WTC11 (cell line): ENCODE measurements around the gene TRAF7. TPM values are rescaled to one million over a fixed set of nuclear protein-coding genes. Genes with fewer than 3 reads are reported as not detected.

Experiments used
- ATAC-seq: fragments of 200-7000 bp; cut with Tn5 transposase; 2 replicates; pipeline ENCODE4 v1.10.0; 2021; ENCODE audit warnings: mild to moderate bottlenecking, moderate library complexity
- CTCF ChIA-PET: fragments of 300-600 bp; sonication (Branson Sonifier 250); formaldehyde crosslinking; loops from one replicate; lab custom pipeline; 2021; ENCODE audit warnings: antibody characterized with exemption; lab: Charles Lee
- POLR2A ChIA-PET: fragments of 350-600 bp; sonication (Branson Sonifier 250); formaldehyde crosslinking; loops from one replicate; lab custom pipeline; 2021; ENCODE audit warnings: antibody characterized with exemption; lab: Charles Lee
- DNase-seq: peaks from one replicate; pipeline ENCODE4 v3.0.0; 2021; ENCODE audit warnings: low spot score
- H3K27ac Mint-ChIP-seq: 2 replicates; pipeline ENCODE4 v1.8.0; 2021; ENCODE audit warnings: mixed read lengths
- H3K27me3 Mint-ChIP-seq: 2 replicates; pipeline ENCODE4 v1.8.0; 2021; ENCODE audit warnings: low read depth, mild to moderate bottlenecking, moderate library complexity, mixed read lengths
- H3K36me3 Mint-ChIP-seq: 2 replicates; pipeline ENCODE4 v1.8.0; 2021; ENCODE audit warnings: mixed read lengths
- H3K4me1 Mint-ChIP-seq: 2 replicates; pipeline ENCODE4 v1.8.0; 2022; ENCODE audit warnings: mixed read lengths
- H3K4me3 Mint-ChIP-seq: 2 replicates; pipeline ENCODE4 v1.8.0; 2021; ENCODE audit warnings: mild to moderate bottlenecking, moderate library complexity, mixed read lengths
- H3K9me3 Mint-ChIP-seq: 2 replicates; pipeline ENCODE4 v1.8.0; 2021; ENCODE audit warnings: mixed read lengths
- CREB1 ChIP-seq: sonication (generic); formaldehyde crosslinking; IDR thresholded peaks from 2 replicates; pipeline ENCODE4 v1.8.0; 2023; ENCODE audit warnings: mild to moderate bottlenecking, missing genetic modification reagents
- E2F4 ChIP-seq: sonication (generic); formaldehyde crosslinking; IDR thresholded peaks from 2 replicates; pipeline ENCODE4 v1.8.1; 2022; ENCODE audit warnings: low read depth, mild to moderate bottlenecking, moderate library complexity, missing genetic modification reagents, borderline replicate concordance
- ESRRA ChIP-seq: sonication (generic); formaldehyde crosslinking; IDR thresholded peaks from 2 replicates; pipeline ENCODE4 v1.8.1; 2022; ENCODE audit warnings: mild to moderate bottlenecking, missing genetic modification reagents, borderline replicate concordance
- FOXK1 ChIP-seq: sonication (generic); formaldehyde crosslinking; IDR thresholded peaks from 2 replicates; pipeline ENCODE4 v1.8.0; 2022; ENCODE audit warnings: mild to moderate bottlenecking, moderate library complexity, missing genetic modification reagents
- GABPB1 ChIP-seq: sonication (generic); formaldehyde crosslinking; IDR thresholded peaks from 2 replicates; pipeline ENCODE4 v1.8.1; 2023; ENCODE audit warnings: mild to moderate bottlenecking, missing genetic modification reagents
- GRHL2 ChIP-seq: fragments of 250-450 bp; sonication (Bioruptor Pico); IDR thresholded peaks from 2 replicates; pipeline ENCODE4 v1.8.0; 2022; ENCODE audit warnings: mild to moderate bottlenecking, moderate library complexity; ENCODE audit not compliant: insufficient replicate concordance, severe bottlenecking
- IRF2 ChIP-seq: sonication (generic); formaldehyde crosslinking; IDR thresholded peaks from 2 replicates; pipeline ENCODE4 v1.8.0; 2022; ENCODE audit warnings: low read depth, missing genetic modification reagents, borderline replicate concordance
- JAZF1 ChIP-seq: fragments of 250-450 bp; sonication (Bioruptor Pico); IDR thresholded peaks from 2 replicates; pipeline ENCODE4 v1.9.0; 2021; ENCODE audit warnings: moderate library complexity, mild to moderate bottlenecking, inconsistent platforms
- MAX ChIP-seq: sonication (generic); formaldehyde crosslinking; IDR thresholded peaks from 2 replicates; pipeline ENCODE4 v1.8.0; 2022; ENCODE audit warnings: mild to moderate bottlenecking, missing genetic modification reagents
- MXD4 ChIP-seq: fragments of 250-450 bp; sonication (Bioruptor Pico); IDR thresholded peaks from 2 replicates; pipeline ENCODE4 v1.8.0; 2021; ENCODE audit warnings: mild to moderate bottlenecking, moderate library complexity, borderline replicate concordance
- NR1H2 ChIP-seq: sonication (generic); formaldehyde crosslinking; IDR thresholded peaks from 2 replicates; pipeline ENCODE4 v1.9.0; 2021; ENCODE audit warnings: mild to moderate bottlenecking, moderate library complexity, missing genetic modification reagents
- NR3C1 ChIP-seq: sonication (generic); formaldehyde crosslinking; conservative IDR thresholded peaks from 2 replicates; pipeline ENCODE4 v1.8.1; 2023; ENCODE audit warnings: low read depth, mild to moderate bottlenecking, missing genetic modification reagents
- PRDM15 ChIP-seq: sonication (generic); formaldehyde crosslinking; IDR thresholded peaks from 2 replicates; pipeline ENCODE4 v1.8.0; 2022; ENCODE audit warnings: missing genetic modification reagents
- PRRX2 ChIP-seq: fragments of 250-450 bp; sonication (Bioruptor Pico); IDR thresholded peaks from 2 replicates; pipeline ENCODE4 v1.8.0; 2021; ENCODE audit warnings: mild to moderate bottlenecking
- TCF7 ChIP-seq: sonication (generic); formaldehyde crosslinking; IDR thresholded peaks from 2 replicates; pipeline ENCODE4 v1.8.0; 2022; ENCODE audit warnings: mild to moderate bottlenecking, low read depth, missing genetic modification reagents, moderate library complexity
- ZNF232 ChIP-seq: sonication (generic); formaldehyde crosslinking; IDR thresholded peaks from 2 replicates; pipeline ENCODE4 v1.8.0; 2022; ENCODE audit warnings: mild to moderate bottlenecking, missing genetic modification reagents
- ZNF263 ChIP-seq: sonication (generic); formaldehyde crosslinking; IDR thresholded peaks from 2 replicates; pipeline ENCODE4 v1.8.1; 2022; ENCODE audit warnings: low read depth, mild to moderate bottlenecking, moderate library complexity, missing genetic modification reagents
- ZNF396 ChIP-seq: fragments of 250-450 bp; sonication (Bioruptor Pico); IDR thresholded peaks from 2 replicates; pipeline ENCODE4 v1.8.0; 2021; ENCODE audit warnings: mild to moderate bottlenecking, moderate library complexity, borderline replicate concordance
- ZNF423 ChIP-seq: fragments of 250-450 bp; sonication (Bioruptor Pico); IDR thresholded peaks from 2 replicates; pipeline ENCODE4 v2.1.2; 2022; ENCODE audit warnings: mild to moderate bottlenecking, moderate library complexity
- ZNF671 ChIP-seq: fragments of 250-450 bp; sonication (Bioruptor Pico); IDR thresholded peaks from 2 replicates; pipeline ENCODE4 v1.8.0; 2021; ENCODE audit warnings: mild to moderate bottlenecking
- total RNA-seq: library from RNA; stranded (reverse); gene quantifications from 3 replicates; pipeline ENCODE4 v1.2.3, GENCODE V29; 2021
- TF ChIP-seq, protein P1 (sequence below): fragments of 250-450 bp; sonication (Bioruptor Pico); IDR thresholded peaks from 2 replicates; pipeline ENCODE4 v1.9.0; 2021; ENCODE audit warnings: moderate library complexity, mild to moderate bottlenecking, inconsistent platforms, borderline replicate concordance
- TF ChIP-seq, protein P2 (sequence below): sonication (generic); formaldehyde crosslinking; IDR thresholded peaks from 2 replicates; pipeline ENCODE4 v1.8.1; 2022; ENCODE audit warnings: mild to moderate bottlenecking, missing genetic modification reagents, moderate library complexity, borderline replicate concordance
- TF ChIP-seq, protein P3 (sequence below): sonication (generic); formaldehyde crosslinking; IDR thresholded peaks from 2 replicates; pipeline ENCODE4 v1.8.1; 2022; ENCODE audit warnings: missing genetic modification reagents, borderline replicate concordance
- TF ChIP-seq, protein P4 (sequence below): fragments of 200-600 bp; IDR thresholded peaks from 2 replicates; pipeline ENCODE4 v1.8.0; 2022; ENCODE audit warnings: antibody characterized with exemption
- TF ChIP-seq, protein P5 (sequence below): sonication (generic); formaldehyde crosslinking; IDR thresholded peaks from 2 replicates; pipeline ENCODE4 v1.8.1; 2023; ENCODE audit warnings: mild to moderate bottlenecking, missing genetic modification reagents

Gene TRAF7
- total RNA-seq, 1 experiment from 2014 or later, result 148 TPM

DNA sequence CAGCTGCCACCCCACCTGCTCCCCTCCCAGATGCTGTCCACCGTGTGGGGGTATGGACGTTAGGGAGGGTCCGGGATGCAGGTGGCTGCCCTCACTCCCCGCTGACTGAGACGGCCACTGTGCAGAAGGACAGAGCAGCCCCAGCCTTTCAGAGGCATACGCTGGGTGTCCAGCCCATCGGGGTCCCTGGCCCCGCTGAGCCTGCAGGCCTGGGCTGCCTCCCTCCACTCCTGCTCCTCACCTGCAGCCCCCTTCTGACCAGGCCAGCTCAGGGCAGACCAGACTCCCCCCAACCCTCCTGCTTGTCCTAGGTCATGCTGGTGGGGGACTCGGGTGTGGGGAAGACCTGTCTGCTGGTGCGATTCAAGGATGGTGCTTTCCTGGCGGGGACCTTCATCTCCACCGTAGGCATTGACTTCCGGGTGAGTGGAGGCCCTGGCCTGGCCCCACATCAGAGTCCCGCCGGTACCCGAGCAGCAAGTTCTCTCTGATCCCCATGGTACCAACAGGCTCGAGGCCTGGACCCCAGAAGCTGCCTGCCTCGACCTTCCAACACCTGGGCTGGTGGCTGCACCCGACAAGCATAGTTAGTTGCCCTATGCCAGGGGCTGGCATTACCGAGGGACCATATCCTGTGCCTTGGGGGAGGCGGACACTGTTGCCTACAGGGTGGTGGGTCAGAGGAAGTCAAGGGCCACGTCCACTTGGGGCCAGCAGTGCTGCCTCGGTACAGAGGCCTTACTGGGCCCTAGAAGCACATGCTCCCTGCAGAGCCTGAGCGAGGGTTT, 5.8 kb upstream of the TRAF7 start:
- H3K27ac Mint-ChIP-seq, result 0 out of 2 replicates have a peak overlapping the region, but pooled peaks have one; percentile 36
- TF ChIP-seq PRDM15 (CRISPR knock-in tag) (0 out of 2 replicates have a peak, but pooled peaks have one; percentile 1), ZNF423 (no peak), E2F4 (CRISPR knock-in tag) (no peak), JAZF1 (CRISPR knock-in tag) (no peak), GRHL2 (CRISPR knock-in tag) (no peak), ESRRA (CRISPR knock-in tag) (no peak), IRF2 (no peak), GABPB1 (CRISPR knock-in tag) (no peak), ZNF396 (no peak), NR1H2 (CRISPR knock-in tag) (0 out of 2 replicates have a peak, but pooled peaks have one; percentile 10), ZNF263 (CRISPR knock-in tag) (no peak), CREB1 (CRISPR knock-in tag) (no peak; the same call in 1 of the 2 replicates), FOXK1 (CRISPR knock-in tag) (no peak), NR3C1 (no peak), ZNF671 (CRISPR knock-in tag) (peak; percentile 81), TCF7 (no peak), ZNF232 (CRISPR knock-in tag) (no peak), PRRX2 (peak; percentile 78; the same call in 1 of the 2 replicates), MXD4 (CRISPR knock-in tag) (no peak), MAX (CRISPR knock-in tag) (0 out of 2 replicates have a peak, but pooled peaks have one; percentile 4)
- TF ChIP-seq, protein P1, sequence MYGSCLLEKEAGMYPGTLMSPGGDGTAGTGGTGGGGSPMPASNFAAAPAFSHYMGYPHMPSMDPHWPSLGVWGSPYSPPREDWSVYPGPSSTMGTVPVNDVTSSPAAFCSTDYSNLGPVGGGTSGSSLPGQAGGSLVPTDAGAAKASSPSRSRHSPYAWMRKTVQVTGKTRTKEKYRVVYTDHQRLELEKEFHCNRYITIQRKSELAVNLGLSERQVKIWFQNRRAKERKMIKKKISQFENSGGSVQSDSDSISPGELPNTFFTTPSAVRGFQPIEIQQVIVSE (CRISPR knock-in tag), result no peak
- TF ChIP-seq, protein P2, sequence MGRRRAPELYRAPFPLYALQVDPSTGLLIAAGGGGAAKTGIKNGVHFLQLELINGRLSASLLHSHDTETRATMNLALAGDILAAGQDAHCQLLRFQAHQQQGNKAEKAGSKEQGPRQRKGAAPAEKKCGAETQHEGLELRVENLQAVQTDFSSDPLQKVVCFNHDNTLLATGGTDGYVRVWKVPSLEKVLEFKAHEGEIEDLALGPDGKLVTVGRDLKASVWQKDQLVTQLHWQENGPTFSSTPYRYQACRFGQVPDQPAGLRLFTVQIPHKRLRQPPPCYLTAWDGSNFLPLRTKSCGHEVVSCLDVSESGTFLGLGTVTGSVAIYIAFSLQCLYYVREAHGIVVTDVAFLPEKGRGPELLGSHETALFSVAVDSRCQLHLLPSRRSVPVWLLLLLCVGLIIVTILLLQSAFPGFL (CRISPR knock-in tag), result no peak
- TF ChIP-seq, protein P3, sequence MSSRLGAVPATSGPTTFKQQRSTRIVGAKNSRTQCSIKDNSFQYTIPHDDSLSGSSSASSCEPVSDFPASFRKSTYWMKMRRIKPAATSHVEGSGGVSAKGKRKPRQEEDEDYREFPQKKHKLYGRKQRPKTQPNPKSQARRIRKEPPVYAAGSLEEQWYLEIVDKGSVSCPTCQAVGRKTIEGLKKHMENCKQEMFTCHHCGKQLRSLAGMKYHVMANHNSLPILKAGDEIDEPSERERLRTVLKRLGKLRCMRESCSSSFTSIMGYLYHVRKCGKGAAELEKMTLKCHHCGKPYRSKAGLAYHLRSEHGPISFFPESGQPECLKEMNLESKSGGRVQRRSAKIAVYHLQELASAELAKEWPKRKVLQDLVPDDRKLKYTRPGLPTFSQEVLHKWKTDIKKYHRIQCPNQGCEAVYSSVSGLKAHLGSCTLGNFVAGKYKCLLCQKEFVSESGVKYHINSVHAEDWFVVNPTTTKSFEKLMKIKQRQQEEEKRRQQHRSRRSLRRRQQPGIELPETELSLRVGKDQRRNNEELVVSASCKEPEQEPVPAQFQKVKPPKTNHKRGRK (CRISPR knock-in tag), result no peak
- TF ChIP-seq, protein P4, sequence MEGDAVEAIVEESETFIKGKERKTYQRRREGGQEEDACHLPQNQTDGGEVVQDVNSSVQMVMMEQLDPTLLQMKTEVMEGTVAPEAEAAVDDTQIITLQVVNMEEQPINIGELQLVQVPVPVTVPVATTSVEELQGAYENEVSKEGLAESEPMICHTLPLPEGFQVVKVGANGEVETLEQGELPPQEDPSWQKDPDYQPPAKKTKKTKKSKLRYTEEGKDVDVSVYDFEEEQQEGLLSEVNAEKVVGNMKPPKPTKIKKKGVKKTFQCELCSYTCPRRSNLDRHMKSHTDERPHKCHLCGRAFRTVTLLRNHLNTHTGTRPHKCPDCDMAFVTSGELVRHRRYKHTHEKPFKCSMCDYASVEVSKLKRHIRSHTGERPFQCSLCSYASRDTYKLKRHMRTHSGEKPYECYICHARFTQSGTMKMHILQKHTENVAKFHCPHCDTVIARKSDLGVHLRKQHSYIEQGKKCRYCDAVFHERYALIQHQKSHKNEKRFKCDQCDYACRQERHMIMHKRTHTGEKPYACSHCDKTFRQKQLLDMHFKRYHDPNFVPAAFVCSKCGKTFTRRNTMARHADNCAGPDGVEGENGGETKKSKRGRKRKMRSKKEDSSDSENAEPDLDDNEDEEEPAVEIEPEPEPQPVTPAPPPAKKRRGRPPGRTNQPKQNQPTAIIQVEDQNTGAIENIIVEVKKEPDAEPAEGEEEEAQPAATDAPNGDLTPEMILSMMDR, result no peak
- TF ChIP-seq, protein P5, sequence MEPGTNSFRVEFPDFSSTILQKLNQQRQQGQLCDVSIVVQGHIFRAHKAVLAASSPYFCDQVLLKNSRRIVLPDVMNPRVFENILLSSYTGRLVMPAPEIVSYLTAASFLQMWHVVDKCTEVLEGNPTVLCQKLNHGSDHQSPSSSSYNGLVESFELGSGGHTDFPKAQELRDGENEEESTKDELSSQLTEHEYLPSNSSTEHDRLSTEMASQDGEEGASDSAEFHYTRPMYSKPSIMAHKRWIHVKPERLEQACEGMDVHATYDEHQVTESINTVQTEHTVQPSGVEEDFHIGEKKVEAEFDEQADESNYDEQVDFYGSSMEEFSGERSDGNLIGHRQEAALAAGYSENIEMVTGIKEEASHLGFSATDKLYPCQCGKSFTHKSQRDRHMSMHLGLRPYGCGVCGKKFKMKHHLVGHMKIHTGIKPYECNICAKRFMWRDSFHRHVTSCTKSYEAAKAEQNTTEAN (CRISPR knock-in tag), result no peak

More for the DNA sequence above, 5.8 kb upstream of the TRAF7 start:
- ATAC-seq, result peak; percentile 3
- Mint-ChIP-seq H3K9me3 (no peaks in the 10 kb centered on the region), H3K27me3 (peaks cover 23% of the 10 kb centered on the region), H3K4me3 (peak overlapping the region; percentile 97), H3K4me1 (peaks cover 31% of the 10 kb centered on the region), H3K36me3 (peaks cover 30% of the 10 kb centered on the region)
- ChIA-PET POLR2A (interaction anchor here (1.0 to 1.8 kb wide), 3 partner anchors 9 to 185 kb away, joined by 3 to 7 read pairs (median 6); partner anchors contain the start of gene RPS2), CTCF (interaction anchor here (1.0 to 5.7 kb wide), 3 partner anchors 9 to 146 kb away, joined by 4 to 43 read pairs (median 8); partner anchors contain the start of gene PGP)
- peak; percentile 40 for DNase-seq
